ENCODE data around the gene LPCAT3. TPM values are rescaled to one million over a fixed set of nuclear protein-coding genes. Genes with fewer than 3 reads are reported as not detected.

The LPCAT3 gene
- total RNA-seq, 1 donor from 2014 or later: 21.3 TPM

- intact Hi-C loops (cut with micrococcal nuclease): no loop called here
- H3K36me3 Mint-ChIP-seq (ENCODE audit: low read depth): peaks cover 68% of the 10 kb centered on the region
- no peak overlapping the region for H3K4me3 Mint-ChIP-seq
- TF ChIP-seq CTCF (IDR thresholded peaks at IDR 0.05): no peak
- no peaks in the 10 kb centered on the region for H3K9me3 Mint-ChIP-seq
- ATAC-seq (ENCODE audit: low read depth): no peak
- POLR2A ChIA-PET: interaction anchor here (0.6 to 5.8 kb wide), 6 partner anchors 9 to 32 kb away, joined by 3 to 126 read pairs (median 6); partner anchors contain the start of genes C12orf57, PTPN6 and RNU7-1
- DNase-seq: no peak
- H3K27me3 Mint-ChIP-seq: no peaks in the 10 kb centered on the region
- H3K4me1 Mint-ChIP-seq: peaks cover 65% of the 10 kb centered on the region
- CTCF ChIA-PET: interaction anchor here (1.4 to 2.4 kb wide), 3 partner anchors 21 to 30 kb away, joined by 6 to 36 read pairs (median 7); partner anchors contain the start of genes C12orf57 and RNU7-1
- H3K27ac Mint-ChIP-seq: no peak overlapping the region
Measured at GRCh38 chr12:6967651-6968100, 50.6 kb downstream of the LPCAT3 start.

- intact Hi-C loops (cut with micrococcal nuclease): no loop called here
- H3K27ac Mint-ChIP-seq: no peak overlapping the region
- POLR2A ChIA-PET: interaction anchor here (17.0 kb wide), 1 partner anchor 24 kb away, joined by 1516 read pairs; the partner anchor contains the start of genes C12orf57, PTPN6 and RNU7-1
- ATAC-seq (ENCODE audit: low read depth): no peak
- peaks cover 56% of the 10 kb centered on the region for H3K36me3 Mint-ChIP-seq (ENCODE audit: low read depth)
- H3K9me3 Mint-ChIP-seq: no peaks in the 10 kb centered on the region
- no peak for TF ChIP-seq CTCF (IDR thresholded peaks at IDR 0.05)
- no peaks in the 10 kb centered on the region for H3K27me3 Mint-ChIP-seq
- CTCF ChIA-PET: interaction anchor here (1.2 to 13.0 kb wide), 4 partner anchors 20 to 97 kb away, joined by 3 to 571 read pairs (median 13); partner anchors contain the start of genes C12orf57, PTPN6, RNU7-1 and SPSB2
- H3K4me1 Mint-ChIP-seq: peaks cover 65% of the 10 kb centered on the region
- no peak overlapping the region for H3K4me3 Mint-ChIP-seq
- DNase-seq: no peak
Measured at GRCh38 chr12:6966351-6966750, 51.9 kb downstream of the LPCAT3 start.

- intact Hi-C loops (cut with micrococcal nuclease): loop anchor here (1.0 kb wide), 4 partner anchors 21 to 127 kb away; partner anchors contain the start of genes C12orf57 and C1R
- TF ChIP-seq CTCF (IDR thresholded peaks at IDR 0.05): no peak
- CTCF ChIA-PET: interaction anchor here (1.2 to 13.0 kb wide), 5 partner anchors 20 to 96 kb away, joined by 3 to 571 read pairs (median 4); partner anchors contain the start of genes C12orf57, LPCAT3, PTPN6 and RNU7-1
Measured at GRCh38 chr12:6965714-6966113, 52.6 kb downstream of the LPCAT3 start.

GRCh38 chr12:6965026-6965661 is 53.1 kb downstream of the LPCAT3 start:
- Mint-ChIP-seq H3K27ac (peak overlapping the region; percentile 86), H3K27me3 (no peaks in the 10 kb centered on the region), H3K4me3 (peak overlapping the region; percentile 11), H3K4me1 (peaks cover 69% of the 10 kb centered on the region), H3K36me3 (ENCODE audit: low read depth) (peaks cover 58% of the 10 kb centered on the region), H3K9me3 (no peaks in the 10 kb centered on the region)
- peak; percentile 64 for ATAC-seq (ENCODE audit: low read depth)
- TF ChIP-seq CTCF (IDR thresholded peaks at IDR 0.05): no peak
- ChIA-PET CTCF (interaction anchor here (0.7 to 13.0 kb wide), 13 partner anchors 10 to 191 kb away, joined by 3 to 571 read pairs (median 6); partner anchors contain the start of genes C12orf57, LPCAT3, PTPN6 and RNU7-1), POLR2A (interaction anchor here (0.5 to 17.0 kb wide), 11 partner anchors 9 to 317 kb away, joined by 3 to 1516 read pairs (median 3); partner anchors contain the start of genes C12orf57, LPCAT3, PTPN6 and RNU7-1)
- intact Hi-C loops (cut with micrococcal nuclease): loop anchor here (1.0 kb wide), 4 partner anchors 21 to 127 kb away; partner anchors contain the start of genes C12orf57 and C1R
- DNase-seq: peak; percentile 76

More at GRCh38 chr12:6965714-6966113, 52.6 kb downstream of the LPCAT3 start:
- DNase-seq (no peak), ATAC-seq (ENCODE audit: low read depth) (no peak)
- H3K4me3 Mint-ChIP-seq: no peak overlapping the region
- H3K9me3 Mint-ChIP-seq: no peaks in the 10 kb centered on the region
- peak overlapping the region; percentile 86 for H3K27ac Mint-ChIP-seq
- peaks cover 56% of the 10 kb centered on the region for H3K36me3 Mint-ChIP-seq (ENCODE audit: low read depth)
- H3K27me3 Mint-ChIP-seq: no peaks in the 10 kb centered on the region
- POLR2A ChIA-PET: interaction anchor here (17.0 kb wide), 1 partner anchor 23 kb away, joined by 1516 read pairs; the partner anchor contains the start of genes C12orf57, PTPN6 and RNU7-1
- H3K4me1 Mint-ChIP-seq: peaks cover 67% of the 10 kb centered on the region
